Astrocyte (in vitro differentiated cells and primary cell): Measurements from ENCODE around the gene C3orf52.

ENCODE experiments used
- EZH2 ChIP-seq: IDR thresholded peaks from 2 replicates; pipeline ENCODE4 v1.6.1; 2012; ENCODE audit warnings: mild to moderate bottlenecking, low read length, inconsistent platforms; ENCODE audit not compliant: insufficient read depth
- TF ChIP-seq, protein P1 (sequence below): IDR thresholded peaks from 2 replicates; pipeline ENCODE4 v1.5.1; 2011; ENCODE audit warnings: low read depth, mild to moderate bottlenecking, inconsistent platforms, low read length, moderate library complexity; ENCODE audit not compliant: insufficient read depth

DNA sequence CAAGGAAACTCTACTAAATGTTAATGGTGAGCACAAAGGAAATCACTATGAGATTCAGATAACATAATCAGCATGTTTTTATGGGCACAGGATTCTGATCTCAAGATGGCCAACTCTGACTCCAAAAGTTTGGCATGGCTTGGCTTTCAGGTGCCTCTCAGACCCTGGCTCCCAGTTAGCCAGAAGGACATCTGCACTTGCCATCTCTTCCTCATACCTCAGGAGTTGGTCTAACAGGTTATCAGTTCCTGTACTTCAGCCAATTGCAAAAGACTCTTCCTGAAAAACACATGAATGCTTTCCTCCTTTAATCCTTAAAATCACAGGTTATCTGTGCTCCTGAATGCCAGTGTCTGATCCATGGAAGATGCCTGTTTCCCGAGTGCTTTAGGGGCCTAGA is 26.7 kb upstream of the C3orf52 start:
- TF ChIP-seq EZH2 = no peak
- TF ChIP-seq, protein P1, sequence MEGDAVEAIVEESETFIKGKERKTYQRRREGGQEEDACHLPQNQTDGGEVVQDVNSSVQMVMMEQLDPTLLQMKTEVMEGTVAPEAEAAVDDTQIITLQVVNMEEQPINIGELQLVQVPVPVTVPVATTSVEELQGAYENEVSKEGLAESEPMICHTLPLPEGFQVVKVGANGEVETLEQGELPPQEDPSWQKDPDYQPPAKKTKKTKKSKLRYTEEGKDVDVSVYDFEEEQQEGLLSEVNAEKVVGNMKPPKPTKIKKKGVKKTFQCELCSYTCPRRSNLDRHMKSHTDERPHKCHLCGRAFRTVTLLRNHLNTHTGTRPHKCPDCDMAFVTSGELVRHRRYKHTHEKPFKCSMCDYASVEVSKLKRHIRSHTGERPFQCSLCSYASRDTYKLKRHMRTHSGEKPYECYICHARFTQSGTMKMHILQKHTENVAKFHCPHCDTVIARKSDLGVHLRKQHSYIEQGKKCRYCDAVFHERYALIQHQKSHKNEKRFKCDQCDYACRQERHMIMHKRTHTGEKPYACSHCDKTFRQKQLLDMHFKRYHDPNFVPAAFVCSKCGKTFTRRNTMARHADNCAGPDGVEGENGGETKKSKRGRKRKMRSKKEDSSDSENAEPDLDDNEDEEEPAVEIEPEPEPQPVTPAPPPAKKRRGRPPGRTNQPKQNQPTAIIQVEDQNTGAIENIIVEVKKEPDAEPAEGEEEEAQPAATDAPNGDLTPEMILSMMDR = no peak
